ENCODE results near the gene HMGCS1. TPM values are rescaled to one million over a fixed set of nuclear protein-coding genes. Genes with fewer than 3 reads are reported as not detected.

Gene HMGCS1
- total and polyA plus RNA-seq, 9 of the 15 experiments (the other 6 are each of a cell fraction or from before 2014, with no cell fraction given) = 43.7 to 337 (median 111) TPM

DNA sequence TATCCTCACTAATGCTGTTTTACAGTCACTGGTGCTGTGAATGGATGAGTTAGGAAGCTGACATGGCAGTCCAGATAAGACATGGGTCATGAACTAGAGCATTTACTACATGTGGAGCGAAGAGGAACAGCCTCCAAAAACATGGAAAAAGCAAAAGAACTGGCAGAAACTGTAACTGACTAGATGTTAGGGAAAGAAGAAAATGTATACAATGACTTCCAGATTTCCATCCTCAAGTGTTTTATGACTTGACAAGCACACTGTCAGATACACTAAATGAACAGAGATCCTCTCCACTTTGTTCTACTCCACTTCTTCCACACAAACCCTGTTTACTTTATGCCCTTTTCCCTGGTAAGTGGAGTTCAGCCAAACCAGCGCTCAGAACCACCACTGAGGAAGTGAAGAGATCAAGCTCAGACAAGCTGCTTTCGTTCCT is 11.5 kb downstream of the HMGCS1 start (continued):
- TF ChIP-seq, protein P1, sequence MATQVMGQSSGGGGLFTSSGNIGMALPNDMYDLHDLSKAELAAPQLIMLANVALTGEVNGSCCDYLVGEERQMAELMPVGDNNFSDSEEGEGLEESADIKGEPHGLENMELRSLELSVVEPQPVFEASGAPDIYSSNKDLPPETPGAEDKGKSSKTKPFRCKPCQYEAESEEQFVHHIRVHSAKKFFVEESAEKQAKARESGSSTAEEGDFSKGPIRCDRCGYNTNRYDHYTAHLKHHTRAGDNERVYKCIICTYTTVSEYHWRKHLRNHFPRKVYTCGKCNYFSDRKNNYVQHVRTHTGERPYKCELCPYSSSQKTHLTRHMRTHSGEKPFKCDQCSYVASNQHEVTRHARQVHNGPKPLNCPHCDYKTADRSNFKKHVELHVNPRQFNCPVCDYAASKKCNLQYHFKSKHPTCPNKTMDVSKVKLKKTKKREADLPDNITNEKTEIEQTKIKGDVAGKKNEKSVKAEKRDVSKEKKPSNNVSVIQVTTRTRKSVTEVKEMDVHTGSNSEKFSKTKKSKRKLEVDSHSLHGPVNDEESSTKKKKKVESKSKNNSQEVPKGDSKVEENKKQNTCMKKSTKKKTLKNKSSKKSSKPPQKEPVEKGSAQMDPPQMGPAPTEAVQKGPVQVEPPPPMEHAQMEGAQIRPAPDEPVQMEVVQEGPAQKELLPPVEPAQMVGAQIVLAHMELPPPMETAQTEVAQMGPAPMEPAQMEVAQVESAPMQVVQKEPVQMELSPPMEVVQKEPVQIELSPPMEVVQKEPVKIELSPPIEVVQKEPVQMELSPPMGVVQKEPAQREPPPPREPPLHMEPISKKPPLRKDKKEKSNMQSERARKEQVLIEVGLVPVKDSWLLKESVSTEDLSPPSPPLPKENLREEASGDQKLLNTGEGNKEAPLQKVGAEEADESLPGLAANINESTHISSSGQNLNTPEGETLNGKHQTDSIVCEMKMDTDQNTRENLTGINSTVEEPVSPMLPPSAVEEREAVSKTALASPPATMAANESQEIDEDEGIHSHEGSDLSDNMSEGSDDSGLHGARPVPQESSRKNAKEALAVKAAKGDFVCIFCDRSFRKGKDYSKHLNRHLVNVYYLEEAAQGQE (IDR thresholded peaks at IDR 0.05; ENCODE audit: borderline replicate concordance) = 0 out of 2 replicates have a peak, but pooled peaks have one; percentile 3
- TF ChIP-seq, protein P1 (CRISPR knock-in tag; IDR thresholded peaks at IDR 0.05; ENCODE audit: low read depth) = no peak
- TF ChIP-seq ZBTB17 (CRISPR knock-in tag; IDR thresholded peaks at IDR 0.05) (no peak), NCOR1 (IDR thresholded peaks at IDR 0.05) (peak; percentile 39; the same call in 1 of the 2 replicates), CSDE1 (IDR thresholded peaks at IDR 0.05) (no peak), MBD2 (IDR thresholded peaks at IDR 0.05; ENCODE audit: borderline replicate concordance, low read depth) (no peak), ZNF274 (IDR thresholded peaks at IDR 0.05; ENCODE audit: borderline replicate concordance, low read depth, low read length) (no peak), RBM14 (IDR thresholded peaks at IDR 0.05; ENCODE audit: borderline replicate concordance, insufficient read depth, low read depth, low read length) (no peak), BRCA1 (IDR thresholded peaks at IDR 0.05) (no peak), BRCA1 (CRISPR knock-in tag; IDR thresholded peaks at IDR 0.05) (no peak), CC2D1A (IDR thresholded peaks at IDR 0.05) (no peak), CBFA2T2 (conservative IDR thresholded peaks at IDR 0.05) (peak; percentile 19; the same call in 1 of the 2 replicates), POLR2AphosphoS2 (IDR thresholded peaks at IDR 0.05; ENCODE audit: low read length) (peak; percentile 18; the same call in 1 of the 2 replicates), FOXA3 (CRISPR knock-in tag; conservative IDR thresholded peaks at IDR 0.05 in 1 of 2, IDR thresholded peaks at IDR 0.05 in 1 of 2) (peak; percentile 34 to 62; a peak in 3 of 4 replicates)
- TF ChIP-seq, protein P2, sequence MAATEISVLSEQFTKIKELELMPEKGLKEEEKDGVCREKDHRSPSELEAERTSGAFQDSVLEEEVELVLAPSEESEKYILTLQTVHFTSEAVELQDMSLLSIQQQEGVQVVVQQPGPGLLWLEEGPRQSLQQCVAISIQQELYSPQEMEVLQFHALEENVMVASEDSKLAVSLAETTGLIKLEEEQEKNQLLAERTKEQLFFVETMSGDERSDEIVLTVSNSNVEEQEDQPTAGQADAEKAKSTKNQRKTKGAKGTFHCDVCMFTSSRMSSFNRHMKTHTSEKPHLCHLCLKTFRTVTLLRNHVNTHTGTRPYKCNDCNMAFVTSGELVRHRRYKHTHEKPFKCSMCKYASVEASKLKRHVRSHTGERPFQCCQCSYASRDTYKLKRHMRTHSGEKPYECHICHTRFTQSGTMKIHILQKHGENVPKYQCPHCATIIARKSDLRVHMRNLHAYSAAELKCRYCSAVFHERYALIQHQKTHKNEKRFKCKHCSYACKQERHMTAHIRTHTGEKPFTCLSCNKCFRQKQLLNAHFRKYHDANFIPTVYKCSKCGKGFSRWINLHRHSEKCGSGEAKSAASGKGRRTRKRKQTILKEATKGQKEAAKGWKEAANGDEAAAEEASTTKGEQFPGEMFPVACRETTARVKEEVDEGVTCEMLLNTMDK (IDR thresholded peaks at IDR 0.05; ENCODE audit: borderline replicate concordance, insufficient read depth, low read depth, low read length, poor library complexity, severe bottlenecking) = no peak
